T-cell (primary cell): ENCODE results near the gene TMEM214. TPM values are rescaled to one million over a fixed set of nuclear protein-coding genes. Genes with fewer than 3 reads are reported as not detected.

Experiments used
- ATAC-seq, 4 experiments: fragments of 200-7000 bp in 3 of 4; fragments of 150-1000 bp in 1 of 4; cut with Tn5 transposase; replicated peaks in 1 of 4; 1 replicate in 3 of 4; 2 replicates in 1 of 4; pipeline ENCODE4 v1.10.0; 2021; ENCODE audit warnings: moderate library complexity in 3 of 4, mild to moderate bottlenecking in 2 of 4, moderate number of reproducible peaks in 1 of 4
- CTCF ChIA-PET, 2 donors: fragments of 300-600 bp; sonication (Branson Sonifier 250); formaldehyde crosslinking; loops; one replicate each; lab custom pipeline; 2022; ENCODE audit warnings: antibody characterized with exemption in 2 of 2; lab: Charles Lee
- POLR2A ChIA-PET, 2 donors: fragments of 300-600 bp; sonication (Branson Sonifier 250); formaldehyde crosslinking; loops; one replicate each; lab custom pipeline; 2022; ENCODE audit warnings: antibody characterized with exemption in 2 of 2; lab: Charles Lee
- DNase-seq, 35 experiments: peaks; one replicate each; pipeline versions ENCODE4 v3.0.0 to v3.0.0-alpha.2; 2013 to 2023
- H3K27ac ChIP-seq: one replicate; pipeline ENCODE4 v1.5.1; 2013; ENCODE audit warnings: low read length
- H3K27me3 ChIP-seq, 2 experiments: replicated peaks in 1 of 2; 1 replicate in 1 of 2; 2 replicates in 1 of 2; pipeline versions ENCODE4 v1.6.1 to v1.7.0; 2013; ENCODE audit warnings: low read length in 1 of 2, mixed read lengths in 1 of 2; ENCODE audit not compliant: control insufficient read depth in 2 of 2, insufficient read depth in 2 of 2; ENCODE audit errors: extremely low read depth in 1 of 2
- H3K36me3 ChIP-seq, 2 donors: 1 replicate in 1 of 2; 2 replicates in 1 of 2; pipeline versions ENCODE4 v1.6.1 to v1.7.0; 2013; ENCODE audit warnings: low read length in 1 of 2; ENCODE audit not compliant: control insufficient read depth in 2 of 2, insufficient read depth in 1 of 2; ENCODE audit errors: extremely low read depth in 1 of 2
- H3K4me1 ChIP-seq, 2 experiments: 1 replicate in 1 of 2; 2 replicates in 1 of 2; pipeline versions ENCODE4 v1.6.1 to v1.7.0; 2013; ENCODE audit warnings: low read length in 2 of 2, mixed read lengths in 1 of 2; ENCODE audit not compliant: insufficient read depth in 2 of 2, control insufficient read depth in 1 of 2; ENCODE audit errors: extremely low read depth in 1 of 2
- H3K4me3 ChIP-seq, 2 donors: 1 replicate in 1 of 2; 2 replicates in 1 of 2; pipeline versions ENCODE4 v1.5.1 to v1.7.0; 2013; ENCODE audit warnings: mild to moderate bottlenecking in 2 of 2, low read length in 1 of 2, moderate library complexity in 1 of 2; ENCODE audit not compliant: control insufficient read depth in 1 of 2; ENCODE audit errors: extremely low read depth in 1 of 2
- H3K9me3 ChIP-seq: 2 replicates; pipeline ENCODE4 v1.7.0; 2013
- H3K27ac Mint-ChIP-seq, 2 donors: one replicate each; pipeline ENCODE4 v1.8.0; 2020 to 2021; ENCODE audit warnings: mild to moderate bottlenecking in 2 of 2, mixed read lengths in 2 of 2
- H3K27me3 Mint-ChIP-seq, 2 donors: one replicate each; pipeline ENCODE4 v1.8.0; 2021 to 2022; ENCODE audit warnings: mixed read lengths in 2 of 2
- H3K36me3 Mint-ChIP-seq: one replicate; pipeline ENCODE4 v1.8.0; 2021; ENCODE audit warnings: mixed read lengths
- H3K4me1 Mint-ChIP-seq, 3 donors: one replicate each; pipeline ENCODE4 v1.8.0; 2020 to 2022; ENCODE audit warnings: mixed read lengths in 3 of 3, mild to moderate bottlenecking in 1 of 3
- H3K4me3 Mint-ChIP-seq, 3 donors: one replicate each; pipeline ENCODE4 v1.8.0; 2020 to 2022; ENCODE audit warnings: mild to moderate bottlenecking in 3 of 3, mixed read lengths in 3 of 3, moderate library complexity in 3 of 3
- H3K9me3 Mint-ChIP-seq, 3 donors: one replicate each; pipeline ENCODE4 v1.8.0; 2020 to 2022; ENCODE audit warnings: mixed read lengths in 3 of 3
- WGBS: methylation state at CpG from one replicate; pipeline ENCODE4 v1.1.5; 2013; ENCODE audit warnings: missing lambda C conversion rate; ENCODE audit not compliant: insufficient coverage; 5-methylcytosine and 5-hydroxymethylcytosine counted together
- total RNA-seq, 35 experiments: library from RNA in 6 of 35; stranded (reverse) in 6 of 35; fragments of 120-200 nt in 1 of 35; gene quantifications; one replicate each; pipeline versions ENCODE4 v1.2.1 to v1.2.4 and lab custom pipeline; 2013 to 2026

Gene TMEM214
- total RNA-seq, 5 donors from 2014 or later (not counting 1 experiment from before 2014, with no cell fraction given): 37.6 to 84.5 (median 71.6) TPM

- CTCF ChIA-PET: no interaction called here
- H3K9me3 ChIP-seq: no peaks in the 10 kb centered on the region
- H3K4me1 ChIP-seq: no peaks in the 10 kb centered on the region
- ATAC-seq: no peak
- POLR2A ChIA-PET: no interaction called here
- H3K36me3 Mint-ChIP-seq: no peaks in the 10 kb centered on the region
- no peaks in the 10 kb centered on the region for H3K4me1 Mint-ChIP-seq
- H3K27me3 ChIP-seq: no peaks in the 10 kb centered on the region
- H3K27ac ChIP-seq: no peak overlapping the region
- 95% methylated on average over 10 of the region's 11 CpGs for WGBS
- no peak overlapping the region for H3K4me3 ChIP-seq
- no peak overlapping the region for H3K4me3 Mint-ChIP-seq
- H3K27me3 Mint-ChIP-seq: no peaks in the 10 kb centered on the region
- no peak overlapping the region for H3K27ac Mint-ChIP-seq
- H3K9me3 Mint-ChIP-seq: no peaks in the 10 kb centered on the region
- peaks cover 5 to 9% of the 10 kb centered on the region in 2 donors for H3K36me3 ChIP-seq
- DNase-seq: no peak
Observed at GRCh38 chr2:27021253-27022049, 11.3 kb upstream of the TMEM214 start.

GRCh38 chr2:27023740-27024139 lies 9.0 kb upstream of the TMEM214 start:
- Mint-ChIP-seq H3K4me3 (no peak overlapping the region), H3K9me3 (no peaks in the 10 kb centered on the region), H3K4me1 (peaks cover 0 to 3% (median 0%) of the 10 kb centered on the region in 3 donors), H3K27me3 (no peaks in the 10 kb centered on the region), H3K27ac (no peak overlapping the region), H3K36me3 (no peaks in the 10 kb centered on the region)
- no peak overlapping the region for H3K27ac ChIP-seq
- H3K27me3 ChIP-seq: no peaks in the 10 kb centered on the region
- ATAC-seq (no peak), DNase-seq (no peak)
- 100% methylated on average over 1 of the region's 7 CpGs for WGBS
- ChIA-PET CTCF (no interaction called here), POLR2A (no interaction called here)
- no peaks in the 10 kb centered on the region for H3K9me3 ChIP-seq
- H3K4me3 ChIP-seq: no peak overlapping the region
- H3K36me3 ChIP-seq: peaks cover 5 to 9% of the 10 kb centered on the region in 2 donors
- H3K4me1 ChIP-seq: no peaks in the 10 kb centered on the region

- peaks cover 5 to 9% of the 10 kb centered on the region in 2 donors for H3K36me3 ChIP-seq
- Mint-ChIP-seq H3K9me3 (no peaks in the 10 kb centered on the region), H3K36me3 (no peaks in the 10 kb centered on the region), H3K4me3 (no peak overlapping the region), H3K4me1 (peaks cover 0 to 5% (median 3%) of the 10 kb centered on the region in 3 donors), H3K27me3 (no peaks in the 10 kb centered on the region), H3K27ac (no peak overlapping the region)
- H3K27me3 ChIP-seq: no peaks in the 10 kb centered on the region
- no peak overlapping the region for H3K4me3 ChIP-seq
- no peak overlapping the region for H3K27ac ChIP-seq
- ChIA-PET POLR2A (no interaction called here), CTCF (no interaction called here)
- no peak for DNase-seq
- 90% methylated on average over 14 of the region's 18 CpGs for WGBS
- no peaks in the 10 kb centered on the region for H3K9me3 ChIP-seq
- no peak for ATAC-seq
- no peaks in the 10 kb centered on the region for H3K4me1 ChIP-seq
Observed at GRCh38 chr2:27024188-27024587, 8.6 kb upstream of the TMEM214 start.

- no peak overlapping the region for H3K4me3 Mint-ChIP-seq
- H3K4me1 ChIP-seq: no peaks in the 10 kb centered on the region
- peaks cover 5 to 9% of the 10 kb centered on the region in 2 donors for H3K36me3 ChIP-seq
- no peak overlapping the region for H3K4me3 ChIP-seq
- 97% methylated on average over 12 of the region's 12 CpGs for WGBS
- no peak overlapping the region for H3K27ac ChIP-seq
- ATAC-seq (no peak), DNase-seq (no peak)
- H3K36me3 Mint-ChIP-seq: no peaks in the 10 kb centered on the region
- H3K9me3 ChIP-seq: no peaks in the 10 kb centered on the region
- CTCF ChIA-PET: interaction anchor here in 1 of 2 donors (0.5 kb wide), 1 partner anchor 145 kb away, joined by 5 read pairs; no protein-coding TSS in a partner anchor
- no peaks in the 10 kb centered on the region for H3K9me3 Mint-ChIP-seq
- H3K4me1 Mint-ChIP-seq: peaks cover 0 to 5% (median 4%) of the 10 kb centered on the region in 3 donors
- POLR2A ChIA-PET: no interaction called here
- no peak overlapping the region for H3K27ac Mint-ChIP-seq
- no peaks in the 10 kb centered on the region for H3K27me3 ChIP-seq
- no peaks in the 10 kb centered on the region for H3K27me3 Mint-ChIP-seq
Observed at GRCh38 chr2:27024812-27025211, 8.0 kb upstream of the TMEM214 start.

- Histone ChIP-seq H3K4me1 (no peaks in the 10 kb centered on the region), H3K27ac (no peak overlapping the region), H3K4me3 (no peak overlapping the region), H3K27me3 (no peaks in the 10 kb centered on the region), H3K36me3 (peaks cover 5 to 9% of the 10 kb centered on the region in 2 donors), H3K9me3 (no peaks in the 10 kb centered on the region)
- no peak overlapping the region for H3K4me3 Mint-ChIP-seq
- no peak for DNase-seq
- H3K4me1 Mint-ChIP-seq: peaks cover 0 to 9% (median 4%) of the 10 kb centered on the region in 3 donors
- H3K27me3 Mint-ChIP-seq: no peaks in the 10 kb centered on the region
- no peaks in the 10 kb centered on the region for H3K9me3 Mint-ChIP-seq
- no peak for ATAC-seq
- no peak overlapping the region for H3K27ac Mint-ChIP-seq
- H3K36me3 Mint-ChIP-seq: no peaks in the 10 kb centered on the region
- ChIA-PET POLR2A (interaction anchor here in 1 of 2 donors (0.6 kb wide), 1 partner anchor 167 kb away, joined by 3 read pairs; no protein-coding TSS in a partner anchor), CTCF (interaction anchor here in 1 of 2 donors (0.5 kb wide), 1 partner anchor 145 kb away, joined by 5 read pairs; no protein-coding TSS in a partner anchor)
- WGBS: 96% methylated on average over 9 of the region's 13 CpGs
Observed at GRCh38 chr2:27025281-27025800, 7.4 kb upstream of the TMEM214 start.

- no peaks in the 10 kb centered on the region for H3K27me3 ChIP-seq
- WGBS: 93% methylated on average over 13 of the region's 24 CpGs
- DNase-seq (no peak), ATAC-seq (no peak)
- no peak overlapping the region for H3K27ac ChIP-seq
- CTCF ChIA-PET: no interaction called here
- no peak overlapping the region for H3K4me3 ChIP-seq
- Mint-ChIP-seq H3K36me3 (no peaks in the 10 kb centered on the region), H3K27me3 (no peaks in the 10 kb centered on the region), H3K4me1 (peaks cover 0 to 13% (median 4%) of the 10 kb centered on the region in 3 donors), H3K4me3 (no peak overlapping the region), H3K27ac (no peak overlapping the region), H3K9me3 (no peaks in the 10 kb centered on the region)
- H3K36me3 ChIP-seq: peaks cover 5 to 9% of the 10 kb centered on the region in 2 donors
- no peaks in the 10 kb centered on the region for H3K4me1 ChIP-seq
- no peaks in the 10 kb centered on the region for H3K9me3 ChIP-seq
- POLR2A ChIA-PET: interaction anchor here in 1 of 2 donors (0.6 kb wide), 1 partner anchor 166 kb away, joined by 3 read pairs; no protein-coding TSS in a partner anchor
Observed at GRCh38 chr2:27025861-27026851, 6.6 kb upstream of the TMEM214 start.
